NCI-H2171 (cell line): ENCODE measurements around the gene MOCS2.

Experiments
- DNase-seq: peaks from one replicate; lab custom pipeline; 2025; lab: John Stamatoyannopoulos, UW

MOCS2 gene

GRCh38 chr5:53048248-53048647 is 61.3 kb downstream of the MOCS2 start:
- DNase-seq = no peak
